22Rv1 (cell line): ENCODE data around the gene TTLL5.

ENCODE experiments used
- H3K27ac ChIP-seq: fragments of 450-650 bp; 2 replicates; pipeline ENCODE4 v1.5.1; 2017
- ZFX ChIP-seq: fragments of 450-650 bp; IDR thresholded peaks from 2 replicates; pipeline ENCODE4 v1.6.1; 2017; ENCODE audit warnings: antibody characterized with exemption, borderline replicate concordance
- TF ChIP-seq, protein P1 (sequence below): fragments of 450-650 bp; IDR thresholded peaks from 2 replicates; pipeline ENCODE4 v1.5.1; 2017; ENCODE audit warnings: mild to moderate bottlenecking

The TTLL5 gene

DNA sequence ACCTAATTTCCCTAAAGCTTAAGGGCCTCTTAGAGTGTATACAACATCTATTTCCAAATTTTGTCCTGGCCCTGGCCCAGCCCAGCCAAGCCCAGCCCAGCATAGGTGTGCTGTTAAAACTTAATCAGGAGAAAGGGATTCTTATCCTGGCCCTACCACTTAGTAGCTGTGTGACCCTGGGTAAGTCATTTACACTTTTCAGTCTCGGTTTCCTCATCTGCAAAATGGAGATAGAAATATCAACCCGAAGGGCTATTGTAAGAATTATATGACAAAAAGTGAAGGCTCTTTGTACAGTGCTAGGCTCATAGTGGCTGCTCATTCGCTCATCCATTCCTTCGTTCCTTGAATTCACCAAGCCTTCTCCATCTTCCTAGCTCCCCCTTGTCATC, 812 bp upstream of the TTLL5 start:
- TF ChIP-seq ZFX, result no peak
- TF ChIP-seq, protein P1, sequence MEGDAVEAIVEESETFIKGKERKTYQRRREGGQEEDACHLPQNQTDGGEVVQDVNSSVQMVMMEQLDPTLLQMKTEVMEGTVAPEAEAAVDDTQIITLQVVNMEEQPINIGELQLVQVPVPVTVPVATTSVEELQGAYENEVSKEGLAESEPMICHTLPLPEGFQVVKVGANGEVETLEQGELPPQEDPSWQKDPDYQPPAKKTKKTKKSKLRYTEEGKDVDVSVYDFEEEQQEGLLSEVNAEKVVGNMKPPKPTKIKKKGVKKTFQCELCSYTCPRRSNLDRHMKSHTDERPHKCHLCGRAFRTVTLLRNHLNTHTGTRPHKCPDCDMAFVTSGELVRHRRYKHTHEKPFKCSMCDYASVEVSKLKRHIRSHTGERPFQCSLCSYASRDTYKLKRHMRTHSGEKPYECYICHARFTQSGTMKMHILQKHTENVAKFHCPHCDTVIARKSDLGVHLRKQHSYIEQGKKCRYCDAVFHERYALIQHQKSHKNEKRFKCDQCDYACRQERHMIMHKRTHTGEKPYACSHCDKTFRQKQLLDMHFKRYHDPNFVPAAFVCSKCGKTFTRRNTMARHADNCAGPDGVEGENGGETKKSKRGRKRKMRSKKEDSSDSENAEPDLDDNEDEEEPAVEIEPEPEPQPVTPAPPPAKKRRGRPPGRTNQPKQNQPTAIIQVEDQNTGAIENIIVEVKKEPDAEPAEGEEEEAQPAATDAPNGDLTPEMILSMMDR, result no peak
- peak overlapping the region; percentile 93 for H3K27ac ChIP-seq

DNA sequence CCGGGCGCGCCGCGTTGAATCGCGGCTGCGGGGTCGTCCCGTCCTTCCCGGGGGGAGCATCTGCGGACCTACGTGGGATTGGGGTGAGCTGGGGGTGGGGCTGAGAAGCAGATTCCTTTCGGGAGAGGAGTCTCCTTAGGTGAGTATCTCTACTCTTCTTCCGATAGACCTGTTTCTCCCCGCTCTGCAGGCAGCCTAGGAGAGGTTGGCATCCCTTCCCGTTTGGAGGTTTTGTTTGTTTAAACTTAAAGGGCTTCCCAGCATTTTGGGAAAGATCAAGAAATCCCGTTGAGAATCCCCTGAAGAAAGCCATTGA, 411 bp downstream of the TTLL5 start:
- H3K27ac ChIP-seq, result peak overlapping the region; percentile 93
- TF ChIP-seq, protein P1, result no peak
- no peak for TF ChIP-seq ZFX

DNA sequence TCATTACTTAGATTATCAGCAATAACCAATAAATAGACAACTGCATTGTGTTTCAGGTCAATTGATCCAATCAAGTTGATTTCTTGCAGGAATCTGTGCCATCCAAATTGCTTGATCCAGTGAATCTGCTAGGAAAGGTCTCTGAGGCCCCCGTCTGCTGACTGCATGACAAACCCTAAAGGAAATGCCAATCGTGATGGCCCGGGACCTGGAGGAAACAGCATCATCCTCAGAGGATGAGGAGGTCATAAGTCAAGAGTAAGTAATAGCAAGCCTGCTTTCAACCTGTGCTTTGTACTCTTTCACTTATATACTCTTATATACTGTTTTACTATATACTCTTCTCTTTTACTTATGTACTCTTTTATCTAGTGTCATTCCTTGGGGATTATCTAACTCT, 1.9 kb downstream of the TTLL5 start:
- TF ChIP-seq ZFX, result no peak
- TF ChIP-seq, protein P1, result no peak
- H3K27ac ChIP-seq, result no peak overlapping the region

DNA sequence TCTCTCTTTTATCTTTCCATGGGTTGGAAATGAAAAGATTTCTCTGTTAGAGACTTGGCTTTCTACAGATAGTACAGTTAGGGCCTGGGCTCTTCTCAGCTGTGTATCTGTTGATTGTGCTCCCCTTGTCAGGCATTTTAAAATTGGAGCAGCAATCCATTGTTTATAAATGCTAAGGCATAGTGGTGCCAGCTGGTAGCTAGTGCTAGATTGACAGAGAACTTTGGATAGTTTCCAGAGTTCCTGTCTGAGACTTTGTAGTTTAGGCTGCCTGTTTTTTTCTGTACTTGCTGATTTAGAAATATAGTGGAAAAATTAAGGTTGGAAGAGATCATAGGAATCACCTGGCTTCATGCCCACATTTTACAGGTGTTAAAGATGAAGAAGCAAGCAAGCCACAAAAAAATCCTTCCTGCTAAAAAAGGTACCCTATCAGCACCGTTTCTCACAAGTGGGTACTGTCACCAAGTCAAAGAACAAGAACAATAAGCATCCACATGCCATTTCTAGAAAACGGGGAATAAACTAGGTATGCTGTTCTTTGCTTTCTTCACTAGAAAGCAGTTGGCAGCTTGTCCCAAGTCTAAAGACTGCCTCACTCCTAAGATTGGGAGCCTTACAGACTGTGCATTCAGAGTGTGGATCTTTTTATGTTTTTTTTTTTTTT, 6.2 kb downstream of the TTLL5 start:
- TF ChIP-seq, protein P1, result no peak
- no peak for TF ChIP-seq ZFX
- no peak overlapping the region for H3K27ac ChIP-seq

DNA sequence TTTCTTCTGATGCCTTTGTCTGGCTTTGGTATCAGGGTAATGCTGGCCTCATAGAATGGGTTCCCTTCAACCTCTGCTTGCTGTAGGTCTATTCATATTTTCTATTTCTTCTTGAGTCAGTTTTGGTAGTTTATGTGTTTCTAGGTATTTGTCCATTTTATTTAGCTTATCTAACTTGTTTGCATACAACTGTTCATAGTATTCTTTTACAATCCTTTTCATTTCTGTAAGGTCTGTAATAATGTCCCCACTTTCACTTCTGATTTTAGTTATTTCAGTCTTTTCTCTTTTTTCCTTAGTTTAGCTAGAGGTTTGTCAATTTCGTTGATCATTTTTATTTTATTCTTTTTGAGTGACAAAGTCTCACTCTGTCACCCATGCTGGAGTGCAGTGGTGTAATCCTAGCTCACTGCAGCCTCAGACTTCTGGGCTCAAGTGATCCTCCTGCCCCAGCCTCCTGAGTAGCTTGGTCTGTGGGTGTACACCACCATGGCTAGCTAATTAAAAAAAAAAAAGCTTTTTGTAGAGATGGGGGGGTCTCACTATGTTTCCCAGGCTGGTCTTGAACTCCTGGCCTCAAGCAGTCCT, 11.7 kb downstream of the TTLL5 start:
- TF ChIP-seq, protein P1, result no peak
- no peak for TF ChIP-seq ZFX
- H3K27ac ChIP-seq, result no peak overlapping the region

DNA sequence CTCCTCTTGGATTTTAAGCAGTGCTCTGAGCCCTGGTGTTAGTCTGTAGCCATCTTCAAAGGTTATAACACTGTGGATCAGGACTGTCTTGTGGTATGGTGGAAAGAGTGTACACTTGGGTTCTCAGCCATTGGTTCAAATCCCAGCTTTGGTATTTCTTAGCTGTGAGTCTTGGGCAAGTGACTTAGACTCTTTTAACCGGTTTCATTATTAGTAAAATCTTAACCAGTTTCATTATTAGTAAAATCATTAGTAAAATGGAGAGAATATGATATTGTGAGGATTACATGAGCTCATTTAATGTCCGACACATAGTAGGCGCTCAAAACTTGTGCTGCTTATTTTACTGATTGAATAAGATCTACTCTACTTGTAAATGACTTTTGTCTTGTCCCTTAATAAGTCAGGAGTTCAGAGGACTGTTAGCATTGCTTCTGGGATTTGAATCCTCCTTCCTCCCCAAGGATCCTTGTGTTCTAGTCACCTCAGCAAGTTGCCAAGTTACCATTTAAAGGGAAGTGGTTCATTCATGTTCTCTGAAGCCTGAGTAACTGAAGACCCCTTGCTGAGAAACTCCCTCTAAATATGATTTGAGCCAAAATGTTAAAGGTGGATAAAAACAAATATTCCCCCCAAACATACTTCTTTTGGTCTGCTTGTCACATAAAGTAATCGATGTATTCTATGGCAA, 12.4 kb downstream of the TTLL5 start:
- no peak overlapping the region for H3K27ac ChIP-seq
- no peak for TF ChIP-seq ZFX
- TF ChIP-seq, protein P1, result no peak
